Kidney (tissue), 14 donors: ENCODE measurements around the gene PLCB1. TPM values are rescaled to one million over a fixed set of nuclear protein-coding genes. Genes with fewer than 3 reads are reported as not detected.

Experiments
- DNase-seq, 5 donors: peaks; one replicate each; pipeline ENCODE4 v3.0.0-alpha.2; 2013 to 2020
- FAIRE-seq: peaks from 2 replicates; lab custom pipeline; 2012; peaks lifted over from hg19 to GRCh38; lab: Jason Lieb, UNC
- H3K27ac ChIP-seq, 2 donors: one replicate each; pipeline ENCODE4 v1.7.0; 2013; ENCODE audit warnings: low read depth in 2 of 2, low read length in 2 of 2, inconsistent platforms in 1 of 2
- H3K27me3 ChIP-seq: one replicate; pipeline ENCODE4 v1.7.1; 2013; ENCODE audit warnings: low read length, inconsistent platforms; ENCODE audit not compliant: control insufficient read depth, insufficient read depth
- H3K36me3 ChIP-seq, 3 donors: one replicate each; pipeline versions ENCODE4 v1.7.0 to v1.7.1; 2013; ENCODE audit warnings: low read length in 3 of 3, control low read depth in 1 of 3, inconsistent platforms in 1 of 3; ENCODE audit not compliant: insufficient read depth in 3 of 3, control insufficient read depth in 2 of 3
- H3K4me1 ChIP-seq, 3 donors: one replicate each; pipeline versions ENCODE4 v1.7.0 to v1.7.1; 2013; ENCODE audit warnings: low read length in 3 of 3, inconsistent platforms in 1 of 3, low read depth in 1 of 3; ENCODE audit not compliant: control insufficient read depth in 2 of 3, insufficient read depth in 2 of 3
- H3K4me3 ChIP-seq, 3 donors: one replicate each; pipeline versions ENCODE4 v1.7.0 to v1.8.1; 2013; ENCODE audit warnings: low read length in 3 of 3, control low read depth in 1 of 3, inconsistent platforms in 1 of 3
- H3K9ac ChIP-seq, 3 donors: one replicate each; pipeline versions ENCODE4 v1.7.0 to v1.7.1; 2013; ENCODE audit warnings: low read length in 3 of 3, control low read depth in 1 of 3, inconsistent platforms in 1 of 3
- H3K9me3 ChIP-seq, 3 donors: one replicate each; pipeline versions ENCODE4 v1.7.0 to v1.7.1; 2013; ENCODE audit warnings: low read length in 3 of 3, control low read depth in 1 of 3, inconsistent platforms in 1 of 3; ENCODE audit not compliant: control insufficient read depth in 2 of 3, insufficient read depth in 1 of 3
- CTCF ChIP-seq: IDR thresholded peaks from 3 replicates; pipeline ENCODE4 v1.5.1; 2012; ENCODE audit warnings: mild to moderate bottlenecking, moderate library complexity, borderline replicate concordance; ENCODE audit not compliant: insufficient read depth; ENCODE audit errors: extremely low read depth
- intact Hi-C: fragments of 100-400 bp; cut with DNase I; formaldehyde crosslinking; loops from one replicate; pipeline ENCODE4 v1.11.1; 2022
- polyA plus RNA-seq: library from polyadenylated mRNA; stranded (reverse); fragments of 350-450 nt; fragmentation: Illumina TruSeq; extraction: RNeasy Lipid Tissue Mini Kit (QIAGEN cat#74804); gene quantifications from one replicate; pipeline ENCODE4 v1.2.3, GENCODE V29; 2014; ENCODE audit warnings: low read depth, low replicate concordance; ENCODE audit not compliant: insufficient read depth
- total RNA-seq: library from RNA; stranded (reverse); fragmentation: NEBNext Ultra II Directional; extraction: Animal tissue kit (Norgen Biotek cat#: 25700); gene quantifications from one replicate; pipeline ENCODE4 v1.2.1, GENCODE V29; 2021
- donor health status: control.
- donor health status: control.
- donor health status: control.
- donor health status: control.
- donor health status: control.
- donor health status: DM: yes; HTN: yes; CAD: no.
- donor health status: Normal renal cell carcinoma (clear cell type).

The PLCB1 gene
- total and polyA plus RNA-seq, 2 donors from 2014 or later, result 9.4 to 107 TPM

- DNase-seq, result no peak
- FAIRE-seq, result no peak
- no peak for TF ChIP-seq CTCF
- H3K4me3 ChIP-seq, result no peak overlapping the region
- H3K36me3 ChIP-seq, result no peaks in the 10 kb centered on the region
- intact Hi-C loops, result no loop called here
- no peak overlapping the region for H3K9ac ChIP-seq
- no peak overlapping the region for H3K27ac ChIP-seq
- H3K4me1 ChIP-seq, result no peaks in the 10 kb centered on the region
- no peaks in the 10 kb centered on the region for H3K27me3 ChIP-seq
- no peaks in the 10 kb centered on the region for H3K9me3 ChIP-seq
Observed at GRCh38 chr20:8216375-8217200, 84.5 kb downstream of the PLCB1 start.

- Histone ChIP-seq H3K27ac (no peak overlapping the region), H3K36me3 (no peaks in the 10 kb centered on the region), H3K9ac (no peak overlapping the region), H3K4me3 (no peak overlapping the region), H3K27me3 (no peaks in the 10 kb centered on the region), H3K9me3 (no peaks in the 10 kb centered on the region), H3K4me1 (no peaks in the 10 kb centered on the region)
- FAIRE-seq, result no peak
- TF ChIP-seq CTCF, result no peak
- intact Hi-C loops, result no loop called here
- no peak for DNase-seq
Observed at GRCh38 chr20:8218861-8219260, 86.8 kb downstream of the PLCB1 start.

- Histone ChIP-seq H3K27me3 (no peaks in the 10 kb centered on the region), H3K27ac (no peak overlapping the region), H3K4me1 (no peaks in the 10 kb centered on the region), H3K36me3 (no peaks in the 10 kb centered on the region), H3K9me3 (no peaks in the 10 kb centered on the region), H3K9ac (no peak overlapping the region), H3K4me3 (no peak overlapping the region)
- FAIRE-seq (no peak), DNase-seq (no peak)
- TF ChIP-seq CTCF, result no peak
- intact Hi-C loops, result no loop called here
Observed at GRCh38 chr20:8219403-8219802, 87.3 kb downstream of the PLCB1 start.
